Memory B cell (primary cell): ENCODE data around the gene IGFBP7.

Source experiments
- ATAC-seq: fragments of 150-1000 bp; cut with Tn5 transposase; 2 replicates; pipeline ENCODE4 v1.10.0; 2021; ENCODE audit warnings: low read depth, mild to moderate bottlenecking, moderate library complexity
- DNase-seq, 2 donors: peaks; one replicate each; pipeline ENCODE4 v3.0.0; 2022; ENCODE audit warnings: low spot score in 2 of 2
- H3K27ac Mint-ChIP-seq: one replicate; pipeline ENCODE4 v1.8.0; 2022; ENCODE audit warnings: mild to moderate bottlenecking, moderate library complexity, mixed read lengths
- H3K27me3 Mint-ChIP-seq: one replicate; pipeline ENCODE4 v1.8.0; 2022; ENCODE audit warnings: mixed read lengths
- H3K36me3 Mint-ChIP-seq: one replicate; pipeline ENCODE4 v1.8.0; 2022; ENCODE audit warnings: mild to moderate bottlenecking, mixed read lengths
- H3K4me1 Mint-ChIP-seq: one replicate; pipeline ENCODE4 v1.8.0; 2022; ENCODE audit warnings: mixed read lengths
- H3K4me3 Mint-ChIP-seq: one replicate; pipeline ENCODE4 v1.8.0; 2022; ENCODE audit warnings: mild to moderate bottlenecking, moderate library complexity, mixed read lengths
- H3K9me3 Mint-ChIP-seq: one replicate; pipeline ENCODE4 v1.8.0; 2022; ENCODE audit warnings: mixed read lengths

IGFBP7 gene

DNA sequence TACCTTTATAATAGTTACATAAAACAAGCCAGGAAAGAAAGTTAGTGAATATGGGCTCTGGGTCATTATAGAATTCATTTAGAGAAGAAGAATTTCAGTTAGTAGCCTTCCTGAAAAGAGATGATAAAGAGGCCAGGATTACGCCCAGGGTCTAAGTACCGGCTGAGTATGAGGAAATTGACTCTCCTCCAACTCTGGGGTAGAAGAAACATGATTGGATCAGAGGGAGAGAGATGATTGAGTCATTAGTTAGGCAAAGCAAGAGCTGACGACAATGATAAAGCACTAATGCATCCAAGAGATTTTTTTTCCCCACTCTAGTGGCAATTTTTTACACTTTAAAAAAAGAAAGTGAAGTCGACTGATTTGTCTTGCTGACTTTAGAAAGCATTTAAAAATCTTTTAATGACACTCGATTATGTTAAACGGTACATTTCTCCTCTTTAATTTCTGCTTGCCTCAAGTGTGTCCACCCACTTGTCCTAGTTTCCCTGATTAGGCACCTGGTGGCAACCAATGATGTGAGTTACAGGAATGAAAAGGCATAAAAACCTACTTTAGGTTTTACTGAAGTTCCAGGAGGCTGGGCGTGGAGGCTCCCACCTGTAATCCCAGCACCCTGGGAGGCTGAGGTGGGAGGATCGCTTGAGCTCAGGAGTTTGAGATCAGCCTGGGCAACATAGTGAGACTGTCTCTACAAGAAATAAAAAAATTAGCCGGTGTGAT is 37.3 kb upstream of the IGFBP7 start:
- Mint-ChIP-seq H3K4me3 (no peak overlapping the region), H3K27me3 (peaks cover 6% of the 10 kb centered on the region), H3K27ac (no peak overlapping the region), H3K9me3 (no peaks in the 10 kb centered on the region), H3K36me3 (no peaks in the 10 kb centered on the region), H3K4me1 (no peaks in the 10 kb centered on the region)
- ATAC-seq (no peak), DNase-seq (no peak)

DNA sequence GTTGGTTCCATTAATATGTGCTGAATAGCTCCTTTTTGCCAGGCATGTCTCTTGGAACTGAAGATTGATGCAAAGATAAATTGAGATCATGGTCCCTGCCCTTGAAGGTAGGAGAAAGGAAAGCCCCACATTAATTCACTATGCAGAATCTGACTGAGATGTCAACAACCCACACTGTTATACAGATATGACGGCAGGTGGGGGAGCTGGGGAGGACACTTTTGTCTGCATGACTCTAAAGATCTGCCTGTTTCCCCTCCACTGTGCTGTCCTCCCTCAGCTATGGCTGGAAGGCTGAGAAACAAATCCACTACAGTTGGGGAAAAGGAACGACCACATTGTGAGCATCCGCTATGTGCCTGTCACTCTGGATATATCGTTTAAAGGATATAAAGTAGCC is 36.3 kb upstream of the IGFBP7 start:
- DNase-seq (no peak), ATAC-seq (no peak)

DNA sequence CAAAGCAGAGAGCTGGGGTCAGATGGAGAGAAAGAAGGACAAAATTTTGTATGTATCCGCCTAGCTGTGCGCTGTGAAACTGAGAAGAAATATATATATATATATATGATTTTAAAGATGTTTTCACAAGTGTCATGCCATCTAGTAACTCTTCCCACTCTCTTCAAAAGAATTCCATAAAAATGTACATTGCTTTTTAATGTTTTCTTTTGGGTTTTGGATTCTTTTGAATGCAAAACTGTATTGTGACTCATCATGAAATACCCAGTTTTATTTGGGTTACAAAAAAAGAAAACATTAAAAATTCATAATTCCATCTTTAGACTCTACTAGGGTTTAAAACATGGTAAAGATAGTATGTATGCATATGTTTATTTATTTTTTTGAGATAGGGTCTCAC is 34.3 kb upstream of the IGFBP7 start:
- no peak for DNase-seq
- Mint-ChIP-seq H3K36me3 (no peaks in the 10 kb centered on the region), H3K9me3 (no peaks in the 10 kb centered on the region), H3K4me1 (no peaks in the 10 kb centered on the region), H3K27me3 (peaks cover 7% of the 10 kb centered on the region), H3K4me3 (no peak overlapping the region), H3K27ac (no peak overlapping the region)
- ATAC-seq: no peak

More for the DNA sequence above, 36.3 kb upstream of the IGFBP7 start:
- H3K27me3 Mint-ChIP-seq: peaks cover 6% of the 10 kb centered on the region
- H3K36me3 Mint-ChIP-seq: no peaks in the 10 kb centered on the region
- no peaks in the 10 kb centered on the region for H3K4me1 Mint-ChIP-seq
- H3K27ac Mint-ChIP-seq: no peak overlapping the region
- H3K4me3 Mint-ChIP-seq: no peak overlapping the region
- H3K9me3 Mint-ChIP-seq: no peaks in the 10 kb centered on the region

DNA sequence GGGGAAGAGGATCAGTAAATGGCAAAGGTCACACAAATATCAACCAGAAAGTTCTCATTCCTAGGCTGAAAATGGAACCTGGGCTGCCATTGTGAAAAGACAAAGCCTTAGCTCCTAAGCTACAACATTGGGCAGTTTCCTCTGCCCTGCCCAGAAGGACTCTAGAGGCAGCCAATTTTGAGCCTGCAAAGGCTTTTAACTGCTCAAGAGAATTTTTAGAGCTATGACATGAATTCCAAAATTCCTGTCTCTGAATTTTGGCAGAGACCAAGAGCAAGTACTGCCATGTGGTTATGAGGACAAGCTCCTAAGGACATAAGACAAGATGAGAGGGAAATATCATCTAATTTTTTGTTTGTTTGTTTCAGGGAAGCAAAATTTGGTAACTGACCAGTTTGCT is 29.6 kb upstream of the IGFBP7 start:
- Mint-ChIP-seq H3K4me3 (no peak overlapping the region), H3K36me3 (no peaks in the 10 kb centered on the region), H3K4me1 (no peaks in the 10 kb centered on the region), H3K27ac (no peak overlapping the region), H3K27me3 (peaks cover 5% of the 10 kb centered on the region), H3K9me3 (no peaks in the 10 kb centered on the region)
- ATAC-seq (no peak), DNase-seq (no peak)

DNA sequence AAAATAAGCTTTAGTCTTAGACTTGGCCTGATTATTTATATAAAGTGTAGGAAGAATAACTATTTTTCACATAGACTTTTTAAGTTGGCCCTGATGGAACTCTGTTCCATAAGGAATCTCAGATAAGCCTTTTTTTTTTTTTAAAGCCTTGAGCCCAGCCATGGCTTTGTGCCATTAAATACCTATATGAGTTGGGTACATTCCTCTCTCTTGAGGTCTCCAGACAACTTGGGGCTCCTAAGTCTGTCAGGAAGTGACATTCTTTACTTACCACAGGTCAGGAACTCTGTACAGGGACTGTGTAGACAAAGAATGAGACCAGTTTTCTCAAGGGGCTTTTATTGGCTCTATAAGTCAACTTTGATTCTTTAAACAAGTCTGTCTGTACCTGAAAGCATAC is 27.1 kb upstream of the IGFBP7 start:
- H3K4me3 Mint-ChIP-seq: no peak overlapping the region
- DNase-seq: no peak
- no peaks in the 10 kb centered on the region for H3K36me3 Mint-ChIP-seq
- no peaks in the 10 kb centered on the region for H3K9me3 Mint-ChIP-seq
- no peak overlapping the region for H3K27ac Mint-ChIP-seq
- no peak for ATAC-seq
- H3K4me1 Mint-ChIP-seq: no peaks in the 10 kb centered on the region
- H3K27me3 Mint-ChIP-seq: peaks cover 6% of the 10 kb centered on the region

DNA sequence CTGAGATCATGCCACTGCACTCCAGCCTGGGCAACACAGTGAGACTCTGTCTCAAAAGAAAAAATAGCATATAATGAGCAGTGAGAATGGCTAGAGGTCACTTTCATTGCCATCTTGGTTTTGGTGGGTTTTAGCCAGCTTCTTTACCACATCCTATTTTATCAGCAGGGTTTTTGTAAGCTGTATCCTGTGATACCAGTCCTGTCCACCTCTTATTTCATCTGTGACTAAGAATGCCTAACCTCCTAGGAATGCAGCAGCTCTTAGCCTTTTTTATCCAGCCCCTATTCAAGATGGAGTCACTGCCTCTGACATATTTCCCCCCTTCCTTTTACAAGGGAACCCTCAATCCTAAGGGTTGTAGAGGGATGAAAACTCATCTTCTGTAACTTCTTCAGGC is 26.1 kb upstream of the IGFBP7 start:
- DNase-seq: no peak
- Mint-ChIP-seq H3K4me3 (no peak overlapping the region), H3K9me3 (no peaks in the 10 kb centered on the region), H3K36me3 (no peaks in the 10 kb centered on the region), H3K27ac (no peak overlapping the region), H3K27me3 (peaks cover 8% of the 10 kb centered on the region), H3K4me1 (no peaks in the 10 kb centered on the region)
- no peak for ATAC-seq

DNA sequence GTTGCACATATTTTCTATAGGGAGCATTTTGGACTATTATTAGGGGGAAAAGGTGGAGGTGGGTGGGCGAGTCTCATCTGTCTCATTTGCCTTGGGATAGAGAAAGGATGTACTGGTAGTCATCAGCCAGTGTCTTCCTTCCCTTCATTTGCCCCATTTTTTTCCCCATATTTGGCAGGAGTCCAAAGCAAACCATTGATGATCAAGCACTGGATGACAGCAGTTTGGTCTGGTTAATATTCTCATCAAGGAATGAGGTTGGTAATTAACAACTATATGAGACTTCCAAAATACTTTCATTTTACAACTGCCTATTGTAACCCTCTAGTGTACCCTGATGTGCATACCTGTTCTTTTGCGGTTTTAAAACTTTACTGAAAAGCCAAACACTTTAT is 22.6 kb upstream of the IGFBP7 start:
- Mint-ChIP-seq H3K27ac (no peak overlapping the region), H3K4me1 (no peaks in the 10 kb centered on the region), H3K27me3 (peaks cover 8% of the 10 kb centered on the region), H3K4me3 (no peak overlapping the region), H3K36me3 (no peaks in the 10 kb centered on the region), H3K9me3 (peaks cover 2% of the 10 kb centered on the region)
- no peak for ATAC-seq
- no peak for DNase-seq

DNA sequence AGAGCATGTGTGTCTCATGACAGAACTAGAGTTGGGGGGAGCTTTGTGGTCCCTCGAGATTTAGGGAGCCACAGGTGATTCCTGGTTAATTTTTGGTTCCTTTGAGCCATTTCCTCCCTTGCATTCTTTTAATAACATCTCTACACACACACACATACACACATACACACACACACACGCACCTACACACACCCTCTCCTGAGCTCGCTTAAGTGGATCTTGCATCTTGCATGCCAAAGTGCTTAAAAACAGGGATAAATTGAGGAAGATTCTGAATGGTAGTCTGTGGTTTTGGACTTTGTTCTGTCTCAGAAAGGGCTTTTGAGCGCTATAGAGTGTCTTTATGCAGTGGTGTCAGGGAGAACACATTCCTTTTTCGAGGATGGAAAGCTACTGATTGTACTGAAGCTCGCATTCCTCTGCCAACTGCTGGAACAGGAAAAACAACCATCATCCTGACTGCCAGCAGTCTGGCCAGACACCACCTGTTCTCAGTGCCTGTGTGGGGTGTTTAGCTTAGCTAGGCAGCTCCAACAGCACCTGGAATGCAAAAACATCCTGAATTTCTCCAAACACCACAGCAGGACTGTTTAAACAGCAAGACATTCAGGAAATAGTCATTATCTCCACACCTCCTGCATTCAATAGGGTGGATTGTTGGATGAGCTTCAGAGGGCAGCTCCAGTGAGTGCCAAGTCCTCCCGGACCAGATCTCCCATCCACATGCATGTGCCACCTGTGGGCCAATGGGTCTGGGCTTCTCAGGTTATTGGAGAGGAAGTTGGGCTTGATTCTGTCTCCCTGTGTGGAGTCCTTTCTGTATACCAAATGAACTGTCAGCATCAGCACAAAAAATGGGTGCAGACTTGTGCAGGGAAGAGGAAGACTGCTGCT is 21.9 kb upstream of the IGFBP7 start:
- Mint-ChIP-seq H3K9me3 (peaks cover 6% of the 10 kb centered on the region), H3K27me3 (peaks cover 8% of the 10 kb centered on the region), H3K4me3 (no peak overlapping the region), H3K36me3 (no peaks in the 10 kb centered on the region), H3K4me1 (no peaks in the 10 kb centered on the region), H3K27ac (no peak overlapping the region)
- DNase-seq: no peak
- ATAC-seq: no peak

DNA sequence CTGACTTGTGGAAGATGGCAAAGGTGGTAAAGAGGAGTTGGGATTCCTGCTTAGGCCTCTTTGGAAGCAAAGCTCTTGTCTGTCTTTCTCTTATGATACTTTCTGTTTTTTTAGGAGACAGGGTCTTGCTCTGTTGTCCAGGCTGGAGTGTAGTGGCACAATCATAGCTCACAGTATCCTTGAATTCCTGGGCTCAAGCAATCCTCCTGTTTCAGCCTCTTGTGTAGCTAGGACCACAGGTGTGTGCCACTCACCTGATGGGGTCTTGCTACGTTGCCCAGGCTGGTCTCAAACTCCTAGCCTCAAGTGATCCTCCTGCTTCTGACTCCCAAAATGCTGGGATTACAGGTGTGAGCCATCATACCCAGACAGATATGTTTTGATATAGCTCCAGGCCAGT is 19.3 kb upstream of the IGFBP7 start:
- H3K4me1 Mint-ChIP-seq: no peaks in the 10 kb centered on the region
- ATAC-seq (no peak), DNase-seq (no peak)
- peaks cover 5% of the 10 kb centered on the region for H3K27me3 Mint-ChIP-seq
- H3K9me3 Mint-ChIP-seq: peaks cover 12% of the 10 kb centered on the region
- no peak overlapping the region for H3K4me3 Mint-ChIP-seq
- no peak overlapping the region for H3K27ac Mint-ChIP-seq
- H3K36me3 Mint-ChIP-seq: peaks cover 2% of the 10 kb centered on the region

DNA sequence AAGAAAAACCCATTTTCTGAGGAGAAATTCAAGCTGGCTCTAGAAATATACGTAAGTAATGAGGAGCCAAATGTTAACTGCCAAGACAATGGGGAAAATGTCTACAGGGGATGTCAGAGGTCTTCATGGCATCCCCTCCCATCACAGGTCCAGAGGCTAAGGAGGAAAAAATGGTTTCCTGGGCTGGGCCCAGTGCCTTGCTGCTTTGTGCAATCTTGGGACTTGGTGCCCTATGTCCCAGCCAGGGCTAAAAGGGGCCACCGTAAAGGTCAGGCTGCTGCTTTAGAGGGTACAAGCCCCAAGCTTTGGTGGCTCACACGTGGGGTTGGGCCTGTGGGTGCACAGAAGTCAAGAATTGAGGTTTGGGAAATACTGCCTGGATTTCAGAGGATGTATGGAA is 17.2 kb upstream of the IGFBP7 start:
- Mint-ChIP-seq H3K36me3 (peaks cover 2% of the 10 kb centered on the region), H3K4me3 (no peak overlapping the region), H3K4me1 (no peaks in the 10 kb centered on the region), H3K27me3 (peaks cover 6% of the 10 kb centered on the region), H3K9me3 (peaks cover 12% of the 10 kb centered on the region), H3K27ac (no peak overlapping the region)
- ATAC-seq (no peak), DNase-seq (no peak)

DNA sequence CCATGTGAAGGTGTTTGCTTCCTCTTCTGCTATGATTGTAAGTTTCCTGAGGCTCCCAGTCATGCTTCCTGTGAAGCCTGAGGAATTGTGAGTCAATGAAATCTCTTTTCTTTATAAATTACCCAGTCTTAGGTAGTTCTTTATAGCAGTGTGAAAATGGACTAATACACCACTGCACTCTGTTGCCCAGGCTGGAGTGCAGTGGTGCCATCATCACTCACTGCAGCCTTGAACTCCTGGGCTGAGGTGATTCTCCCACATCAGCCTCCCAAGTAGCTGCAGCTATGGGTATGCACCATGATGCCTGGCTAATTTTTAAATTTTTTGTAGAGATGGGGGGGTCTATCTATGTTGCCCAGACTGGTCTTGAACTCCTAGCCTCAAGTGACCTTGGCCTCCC is 15.8 kb upstream of the IGFBP7 start:
- H3K27ac Mint-ChIP-seq: no peak overlapping the region
- ATAC-seq (no peak), DNase-seq (no peak)
- H3K4me1 Mint-ChIP-seq: no peaks in the 10 kb centered on the region
- H3K4me3 Mint-ChIP-seq: no peak overlapping the region
- peaks cover 8% of the 10 kb centered on the region for H3K27me3 Mint-ChIP-seq
- H3K9me3 Mint-ChIP-seq: peaks cover 12% of the 10 kb centered on the region
- peaks cover 2% of the 10 kb centered on the region for H3K36me3 Mint-ChIP-seq

DNA sequence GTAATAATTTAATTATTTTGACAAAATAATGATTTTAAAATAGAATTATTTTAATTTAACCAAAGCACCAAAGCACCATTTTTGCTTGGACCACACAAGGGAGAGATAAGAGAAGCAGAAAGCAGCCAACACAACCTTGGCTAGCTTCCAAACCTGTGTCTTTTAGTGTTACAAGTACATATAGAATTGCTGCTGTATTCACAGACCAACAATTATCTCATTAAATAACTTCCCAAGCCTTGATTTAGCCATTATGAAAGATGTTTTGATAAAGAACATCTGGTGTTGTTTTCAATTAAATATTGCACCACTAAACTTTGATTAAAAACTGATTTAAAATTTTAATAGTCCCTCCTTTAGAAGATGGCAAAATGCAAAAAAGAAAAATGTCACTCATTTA is 14.0 kb upstream of the IGFBP7 start:
- no peak overlapping the region for H3K27ac Mint-ChIP-seq
- DNase-seq: no peak
- H3K9me3 Mint-ChIP-seq: peaks cover 12% of the 10 kb centered on the region
- no peak overlapping the region for H3K4me3 Mint-ChIP-seq
- H3K36me3 Mint-ChIP-seq: peaks cover 2% of the 10 kb centered on the region
- no peak for ATAC-seq
- H3K4me1 Mint-ChIP-seq: no peaks in the 10 kb centered on the region
- H3K27me3 Mint-ChIP-seq: peaks cover 10% of the 10 kb centered on the region

DNA sequence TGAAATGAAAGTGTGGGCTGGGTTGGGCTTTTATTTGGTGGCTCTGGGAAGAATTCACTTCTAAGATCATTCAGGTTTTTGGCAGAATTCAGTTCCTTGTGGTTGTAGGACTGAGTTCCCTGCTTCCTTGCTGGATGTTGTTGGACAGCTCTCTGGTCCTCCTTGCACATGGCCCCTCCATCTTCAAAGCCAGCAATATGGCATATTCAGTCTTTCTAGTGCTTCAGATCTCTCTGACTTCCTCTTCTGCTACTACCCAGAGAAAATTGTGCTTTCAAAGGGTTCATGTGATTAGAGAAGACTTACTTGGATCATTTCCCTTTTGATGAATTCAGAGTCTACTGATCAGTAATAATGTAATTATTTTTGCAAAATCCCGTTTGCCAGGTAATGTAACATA is 12.8 kb upstream of the IGFBP7 start:
- no peak overlapping the region for H3K4me3 Mint-ChIP-seq
- peaks cover 2% of the 10 kb centered on the region for H3K36me3 Mint-ChIP-seq
- DNase-seq: no peak

DNA sequence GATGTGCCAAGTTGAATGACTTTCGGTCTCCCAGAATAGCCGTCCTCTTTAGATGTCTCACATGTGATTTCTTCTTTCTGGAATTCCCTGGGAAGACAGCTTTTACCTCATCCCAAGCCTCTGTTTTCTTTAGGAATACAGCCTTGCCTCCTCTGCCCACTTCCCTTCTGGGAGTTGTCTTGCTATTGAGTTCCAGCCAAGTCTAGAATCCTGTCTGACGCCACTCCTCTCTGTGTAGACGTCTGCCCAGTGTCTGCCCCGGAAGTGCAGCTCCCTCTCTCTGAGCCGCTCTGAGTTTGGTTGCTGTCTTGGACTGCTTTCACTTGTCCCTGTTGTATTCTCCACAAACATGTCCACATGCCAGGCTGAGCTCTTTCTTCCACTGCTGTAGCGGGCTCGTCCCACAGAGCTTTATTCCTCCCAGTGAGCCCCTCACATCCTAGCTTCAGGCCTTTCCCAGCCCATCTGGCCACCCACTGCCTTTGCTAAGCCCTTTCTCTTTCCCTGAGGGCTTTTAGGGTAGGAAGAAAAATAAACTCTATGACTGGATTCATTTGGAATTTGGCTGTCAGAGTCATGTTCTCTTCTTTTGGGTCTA is 9.0 kb upstream of the IGFBP7 start:
- Mint-ChIP-seq H3K27me3 (peaks cover 12% of the 10 kb centered on the region), H3K9me3 (no peaks in the 10 kb centered on the region), H3K27ac (no peak overlapping the region), H3K36me3 (no peaks in the 10 kb centered on the region), H3K4me1 (no peaks in the 10 kb centered on the region), H3K4me3 (no peak overlapping the region)
- DNase-seq (no peak), ATAC-seq (no peak)

More for the DNA sequence above, 12.8 kb upstream of the IGFBP7 start:
- Mint-ChIP-seq H3K27me3 (peaks cover 10% of the 10 kb centered on the region), H3K9me3 (peaks cover 12% of the 10 kb centered on the region), H3K4me1 (no peaks in the 10 kb centered on the region), H3K27ac (no peak overlapping the region)
- no peak for ATAC-seq
